ENCODE data around the gene CRABP2.

DNA sequence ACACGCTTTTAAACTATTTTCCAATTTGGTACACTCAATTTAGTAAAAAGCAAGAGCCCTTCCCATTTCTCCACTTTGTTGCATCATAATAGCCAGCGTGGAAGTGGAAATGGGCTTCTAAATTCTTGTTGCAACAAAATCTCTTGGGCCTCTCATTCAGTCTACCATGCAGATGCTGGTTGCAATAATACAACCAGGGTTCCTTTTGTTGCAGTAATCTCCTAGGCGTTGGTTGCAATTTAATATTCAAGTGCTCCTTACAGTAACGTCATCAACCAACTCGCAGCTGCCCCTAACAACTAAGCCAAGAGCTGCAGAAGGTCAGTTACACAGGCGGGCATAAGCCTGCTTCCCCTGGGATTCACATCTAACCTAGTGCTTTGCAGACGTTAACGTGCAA lies 48.8 kb upstream of the CRABP2 start:
- TF ChIP-seq EZH2 (IDR thresholded peaks at IDR 0.05; ENCODE audit: insufficient read depth, low read length): no peak
- TF ChIP-seq, protein P1, sequence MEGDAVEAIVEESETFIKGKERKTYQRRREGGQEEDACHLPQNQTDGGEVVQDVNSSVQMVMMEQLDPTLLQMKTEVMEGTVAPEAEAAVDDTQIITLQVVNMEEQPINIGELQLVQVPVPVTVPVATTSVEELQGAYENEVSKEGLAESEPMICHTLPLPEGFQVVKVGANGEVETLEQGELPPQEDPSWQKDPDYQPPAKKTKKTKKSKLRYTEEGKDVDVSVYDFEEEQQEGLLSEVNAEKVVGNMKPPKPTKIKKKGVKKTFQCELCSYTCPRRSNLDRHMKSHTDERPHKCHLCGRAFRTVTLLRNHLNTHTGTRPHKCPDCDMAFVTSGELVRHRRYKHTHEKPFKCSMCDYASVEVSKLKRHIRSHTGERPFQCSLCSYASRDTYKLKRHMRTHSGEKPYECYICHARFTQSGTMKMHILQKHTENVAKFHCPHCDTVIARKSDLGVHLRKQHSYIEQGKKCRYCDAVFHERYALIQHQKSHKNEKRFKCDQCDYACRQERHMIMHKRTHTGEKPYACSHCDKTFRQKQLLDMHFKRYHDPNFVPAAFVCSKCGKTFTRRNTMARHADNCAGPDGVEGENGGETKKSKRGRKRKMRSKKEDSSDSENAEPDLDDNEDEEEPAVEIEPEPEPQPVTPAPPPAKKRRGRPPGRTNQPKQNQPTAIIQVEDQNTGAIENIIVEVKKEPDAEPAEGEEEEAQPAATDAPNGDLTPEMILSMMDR (IDR thresholded peaks at IDR 0.05; ENCODE audit: insufficient read depth, low read depth, low read length): no peak

All from astrocyte (in vitro differentiated cells and primary cell).